Endothelial cell (in vitro differentiated cells): ENCODE results near the gene RTBDN. TPM values are rescaled to one million over a fixed set of nuclear protein-coding genes. Genes with fewer than 3 reads are reported as not detected.
A peak's percentile ranks its signal among the peaks of the same experiment; 100 is the strongest.

Source experiments
- DNase-seq: peaks from one replicate; pipeline ENCODE4 v3.0.0; 2021; ENCODE audit warnings: low spot score
- H3K27ac Mint-ChIP-seq: one replicate; pipeline ENCODE4 v1.8.0; 2021; ENCODE audit warnings: mixed read lengths, inconsistent platforms; ENCODE audit not compliant: unreplicated experiment
- H3K27me3 Mint-ChIP-seq: one replicate; pipeline ENCODE4 v1.8.0; 2021; ENCODE audit warnings: mild to moderate bottlenecking, moderate library complexity, mixed read lengths, inconsistent platforms; ENCODE audit not compliant: unreplicated experiment
- H3K36me3 Mint-ChIP-seq: one replicate; pipeline ENCODE4 v1.8.0; 2021; ENCODE audit warnings: mild to moderate bottlenecking, low read depth, mixed read lengths, inconsistent platforms; ENCODE audit not compliant: unreplicated experiment
- H3K4me1 Mint-ChIP-seq: one replicate; pipeline ENCODE4 v1.8.0; 2021; ENCODE audit warnings: mild to moderate bottlenecking, mixed read lengths, inconsistent platforms; ENCODE audit not compliant: unreplicated experiment
- H3K4me3 Mint-ChIP-seq: one replicate; pipeline ENCODE4 v1.8.0; 2021; ENCODE audit warnings: mild to moderate bottlenecking, mixed read lengths, inconsistent platforms; ENCODE audit not compliant: unreplicated experiment
- H3K9me3 Mint-ChIP-seq: one replicate; pipeline ENCODE4 v1.8.0; 2021; ENCODE audit warnings: mixed read lengths, inconsistent platforms; ENCODE audit not compliant: unreplicated experiment
- total RNA-seq: library from RNA; stranded (reverse); fragmentation: NEBNext Ultra II Directional; extraction: Animal tissue kit (Norgen Biotek cat#: 25700); gene quantifications from one replicate; pipeline ENCODE4 v1.2.1, GENCODE V29; 2021; ENCODE audit not compliant: unreplicated experiment
- TF ChIP-seq, protein P1 (sequence below): fragments of 200-600 bp; sonication (generic); IDR thresholded peaks from one replicate; pipeline ENCODE4 v1.5.0; 2021; ENCODE audit warnings: antibody characterized with exemption; ENCODE audit not compliant: unreplicated experiment

RTBDN gene
- total RNA-seq, 1 donor from 2014 or later, result not detected

DNA sequence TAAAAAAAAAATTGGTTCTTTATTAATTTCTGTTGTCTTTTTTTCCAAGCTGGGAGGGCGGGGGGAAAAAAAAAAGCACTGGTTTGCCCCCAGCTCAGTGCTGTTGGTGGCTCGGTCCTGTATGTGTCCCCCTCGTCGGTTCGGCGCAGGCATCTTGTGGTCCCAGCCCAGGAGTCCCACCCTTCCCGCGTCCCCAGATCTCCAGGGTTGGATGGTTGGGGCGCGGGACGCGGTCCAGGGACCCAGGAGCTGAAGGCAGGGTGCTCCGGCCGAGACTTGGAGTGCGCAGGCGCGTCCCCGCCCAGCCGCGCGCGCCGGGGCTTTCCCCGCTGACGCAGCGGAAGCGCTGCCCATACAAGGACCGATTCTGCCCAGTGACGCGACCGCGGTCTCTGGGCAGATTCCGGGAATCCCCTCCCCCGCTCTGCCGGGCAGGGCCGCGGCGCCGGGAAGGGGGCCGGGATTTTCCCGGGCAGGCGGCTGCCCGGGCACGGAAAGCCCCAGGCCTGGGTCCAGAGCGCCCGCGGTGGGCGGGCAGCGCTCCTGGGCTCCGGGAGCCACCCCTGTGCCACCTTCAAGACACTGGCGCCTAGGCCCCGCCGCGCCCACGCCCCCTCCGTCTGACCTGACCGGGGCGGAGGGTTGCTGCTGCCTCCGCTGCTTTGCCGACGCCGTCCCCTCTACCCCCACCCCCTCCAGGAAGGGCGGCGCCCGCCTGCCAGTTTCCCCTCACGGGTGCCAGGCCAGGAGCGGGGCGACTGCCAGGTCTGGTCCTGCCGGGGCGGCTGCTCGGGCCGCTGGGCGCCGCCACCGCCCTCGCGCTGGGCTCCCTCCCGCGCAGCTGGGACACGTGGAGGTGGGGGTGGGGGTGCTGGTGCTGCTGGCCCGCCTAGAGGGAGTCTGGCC lies 40.8 kb downstream of the RTBDN start:
- Mint-ChIP-seq H3K9me3 (no peaks in the 10 kb centered on the region), H3K27ac (peak overlapping the region; percentile 74), H3K4me1 (peaks cover 21% of the 10 kb centered on the region), H3K36me3 (no peaks in the 10 kb centered on the region), H3K27me3 (peaks cover 28% of the 10 kb centered on the region), H3K4me3 (peak overlapping the region; percentile 92)
- peak; percentile 92 for DNase-seq
- TF ChIP-seq, protein P1, sequence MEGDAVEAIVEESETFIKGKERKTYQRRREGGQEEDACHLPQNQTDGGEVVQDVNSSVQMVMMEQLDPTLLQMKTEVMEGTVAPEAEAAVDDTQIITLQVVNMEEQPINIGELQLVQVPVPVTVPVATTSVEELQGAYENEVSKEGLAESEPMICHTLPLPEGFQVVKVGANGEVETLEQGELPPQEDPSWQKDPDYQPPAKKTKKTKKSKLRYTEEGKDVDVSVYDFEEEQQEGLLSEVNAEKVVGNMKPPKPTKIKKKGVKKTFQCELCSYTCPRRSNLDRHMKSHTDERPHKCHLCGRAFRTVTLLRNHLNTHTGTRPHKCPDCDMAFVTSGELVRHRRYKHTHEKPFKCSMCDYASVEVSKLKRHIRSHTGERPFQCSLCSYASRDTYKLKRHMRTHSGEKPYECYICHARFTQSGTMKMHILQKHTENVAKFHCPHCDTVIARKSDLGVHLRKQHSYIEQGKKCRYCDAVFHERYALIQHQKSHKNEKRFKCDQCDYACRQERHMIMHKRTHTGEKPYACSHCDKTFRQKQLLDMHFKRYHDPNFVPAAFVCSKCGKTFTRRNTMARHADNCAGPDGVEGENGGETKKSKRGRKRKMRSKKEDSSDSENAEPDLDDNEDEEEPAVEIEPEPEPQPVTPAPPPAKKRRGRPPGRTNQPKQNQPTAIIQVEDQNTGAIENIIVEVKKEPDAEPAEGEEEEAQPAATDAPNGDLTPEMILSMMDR, result no peak

DNA sequence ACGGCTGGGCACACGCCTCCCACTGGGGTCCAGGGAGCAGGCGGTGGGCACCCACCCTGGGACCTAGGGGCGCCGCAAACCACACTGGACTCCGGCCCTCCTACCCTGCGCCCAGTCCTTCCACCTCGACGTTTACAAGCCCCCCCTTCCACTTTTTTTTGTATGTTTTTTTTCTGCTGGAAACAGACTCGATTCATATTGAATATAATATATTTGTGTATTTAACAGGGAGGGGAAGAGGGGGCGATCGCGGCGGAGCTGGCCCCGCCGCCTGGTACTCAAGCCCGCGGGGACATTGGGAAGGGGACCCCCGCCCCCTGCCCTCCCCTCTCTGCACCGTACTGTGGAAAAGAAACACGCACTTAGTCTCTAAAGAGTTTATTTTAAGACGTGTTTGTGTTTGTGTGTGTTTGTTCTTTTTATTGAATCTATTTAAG lies 41.5 kb downstream of the RTBDN start:
- H3K27ac Mint-ChIP-seq, result peak overlapping the region; percentile 74
- H3K27me3 Mint-ChIP-seq, result peaks cover 31% of the 10 kb centered on the region
- H3K4me1 Mint-ChIP-seq, result peaks cover 27% of the 10 kb centered on the region
- no peaks in the 10 kb centered on the region for H3K9me3 Mint-ChIP-seq
- DNase-seq, result no peak
- peak overlapping the region; percentile 92 for H3K4me3 Mint-ChIP-seq
- TF ChIP-seq, protein P1, result no peak
- no peaks in the 10 kb centered on the region for H3K36me3 Mint-ChIP-seq

DNA sequence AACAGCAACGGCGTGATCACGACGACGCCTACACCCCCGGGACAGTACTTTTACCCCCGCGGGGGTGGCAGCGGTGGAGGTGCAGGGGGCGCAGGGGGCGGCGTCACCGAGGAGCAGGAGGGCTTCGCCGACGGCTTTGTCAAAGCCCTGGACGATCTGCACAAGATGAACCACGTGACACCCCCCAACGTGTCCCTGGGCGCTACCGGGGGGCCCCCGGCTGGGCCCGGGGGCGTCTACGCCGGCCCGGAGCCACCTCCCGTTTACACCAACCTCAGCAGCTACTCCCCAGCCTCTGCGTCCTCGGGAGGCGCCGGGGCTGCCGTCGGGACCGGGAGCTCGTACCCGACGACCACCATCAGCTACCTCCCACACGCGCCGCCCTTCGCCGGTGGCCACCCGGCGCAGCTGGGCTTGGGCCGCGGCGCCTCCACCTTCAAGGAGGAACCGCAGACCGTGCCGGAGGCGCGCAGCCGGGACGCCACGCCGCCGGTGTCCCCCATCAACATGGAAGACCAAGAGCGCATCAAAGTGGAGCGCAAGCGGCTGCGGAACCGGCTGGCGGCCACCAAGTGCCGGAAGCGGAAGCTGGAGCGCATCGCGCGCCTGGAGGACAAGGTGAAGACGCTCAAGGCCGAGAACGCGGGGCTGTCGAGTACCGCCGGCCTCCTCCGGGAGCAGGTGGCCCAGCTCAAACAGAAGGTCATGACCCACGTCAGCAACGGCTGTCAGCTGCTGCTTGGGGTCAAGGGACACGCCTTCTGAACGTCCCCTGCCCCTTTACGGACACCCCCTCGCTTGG lies 42.1 kb downstream of the RTBDN start:
- Mint-ChIP-seq H3K27ac (peak overlapping the region; percentile 74), H3K9me3 (no peaks in the 10 kb centered on the region), H3K4me1 (peaks cover 27% of the 10 kb centered on the region), H3K36me3 (no peaks in the 10 kb centered on the region), H3K27me3 (peaks cover 33% of the 10 kb centered on the region), H3K4me3 (peak overlapping the region; percentile 92)
- TF ChIP-seq, protein P1, result no peak
- peak; percentile 53 for DNase-seq

DNA sequence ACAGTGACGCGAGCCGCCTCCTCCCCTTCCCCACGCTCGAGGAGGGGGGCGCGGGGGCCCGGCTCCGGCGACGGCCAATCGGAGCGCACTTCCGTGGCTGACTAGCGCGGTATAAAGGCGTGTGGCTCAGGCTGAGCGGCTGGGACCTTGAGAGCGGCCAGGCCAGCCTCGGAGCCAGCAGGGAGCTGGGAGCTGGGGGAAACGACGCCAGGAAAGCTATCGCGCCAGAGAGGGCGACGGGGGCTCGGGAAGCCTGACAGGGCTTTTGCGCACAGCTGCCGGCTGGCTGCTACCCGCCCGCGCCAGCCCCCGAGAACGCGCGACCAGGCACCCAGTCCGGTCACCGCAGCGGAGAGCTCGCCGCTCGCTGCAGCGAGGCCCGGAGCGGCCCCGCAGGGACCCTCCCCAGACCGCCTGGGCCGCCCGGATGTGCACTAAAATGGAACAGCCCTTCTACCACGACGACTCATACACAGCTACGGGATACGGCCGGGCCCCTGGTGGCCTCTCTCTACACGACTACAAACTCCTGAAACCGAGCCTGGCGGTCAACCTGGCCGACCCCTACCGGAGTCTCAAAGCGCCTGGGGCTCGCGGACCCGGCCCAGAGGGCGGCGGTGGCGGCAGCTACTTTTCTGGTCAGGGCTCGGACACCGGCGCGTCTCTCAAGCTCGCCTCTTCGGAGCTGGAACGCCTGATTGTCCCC lies 42.9 kb downstream of the RTBDN start, which contains the start of gene JUNB:
Gene JUNB (plus strand): TSS at position 142 of the 706 bp plus-strand sequence. CDS start 286 bp downstream, at position 428.
- no peaks in the 10 kb centered on the region for H3K36me3 Mint-ChIP-seq
- peak within 1 kb of the TSS; percentile 87 for H3K4me3 Mint-ChIP-seq
- H3K27ac Mint-ChIP-seq, result peak within 1 kb of the TSS; percentile 76
- TF ChIP-seq, protein P1, result no peak
- DNase-seq, result peak; percentile 94
- H3K4me1 Mint-ChIP-seq, result peaks cover 27% of the 10 kb centered on the region
- no peaks in the 10 kb centered on the region for H3K9me3 Mint-ChIP-seq
- peaks cover 33% of the 10 kb centered on the region for H3K27me3 Mint-ChIP-seq
